ENCODE measurements around the gene PRKCG. TPM values are rescaled to one million over a fixed set of nuclear protein-coding genes. Genes with fewer than 3 reads are reported as not detected.
"Not testable (repeated sequence)": the region's sequence is repeated elsewhere in the genome, so short reads cannot be mapped to it uniquely, and the experiment has no call there.

The PRKCG gene
- total and polyA plus RNA-seq, 4 donors: 1.2 TPM; not detected in 3

- no peak for DNase-seq
- no peaks in the 10 kb centered on the region for H3K9me3 ChIP-seq (ENCODE audit: control insufficient read depth, low read length)
- H3K27me3 ChIP-seq (ENCODE audit: control insufficient read depth in 1 of 2, insufficient read depth in 2 of 2, low read length in 1 of 2): no peaks in the 10 kb centered on the region
- no peak overlapping the region for H3K27ac ChIP-seq (ENCODE audit: low read depth in 1 of 2, low read length in 2 of 2)
- ATAC-seq (ENCODE audit: low FRiP score): no peak
- WGBS, 2 donors: 1 to 4% methylated on average over 30 to 55 of the region's 55 CpGs
- no peaks in the 10 kb centered on the region for H3K36me3 ChIP-seq (ENCODE audit: control insufficient read depth in 1 of 2, insufficient read depth in 2 of 2, low read length in 1 of 2)
- H3K4me1 ChIP-seq (ENCODE audit: control insufficient read depth in 1 of 2, insufficient read depth in 2 of 2, low read length in 2 of 2): no peaks in the 10 kb centered on the region
- intact Hi-C loops (cut with DNase I): no loop called here
- H3K4me3 ChIP-seq (ENCODE audit: low read length in 2 of 2): no peak overlapping the region
Observed at GRCh38 chr19:53942001-53942786, 60.2 kb downstream of the PRKCG start.

GRCh38 chr19:53944416-53944815, 62.4 kb downstream of the PRKCG start:
- DNase-seq (no peak), ATAC-seq (ENCODE audit: low FRiP score) (no peak)
- no peaks in the 10 kb centered on the region for H3K36me3 ChIP-seq (ENCODE audit: control insufficient read depth in 1 of 2, insufficient read depth in 2 of 2, low read length in 1 of 2)
- intact Hi-C loops (cut with DNase I): no loop called here
- no peaks in the 10 kb centered on the region for H3K27me3 ChIP-seq (ENCODE audit: control insufficient read depth in 1 of 2, insufficient read depth in 2 of 2, low read length in 1 of 2)
- H3K27ac ChIP-seq (ENCODE audit: low read depth in 1 of 2, low read length in 2 of 2): no peak overlapping the region
- no peaks in the 10 kb centered on the region for H3K9me3 ChIP-seq (ENCODE audit: control insufficient read depth, low read length)
- WGBS, 2 donors: 74 to 81% methylated on average over 4 of the region's 4 CpGs
- no peaks in the 10 kb centered on the region for H3K4me1 ChIP-seq (ENCODE audit: control insufficient read depth in 1 of 2, insufficient read depth in 2 of 2, low read length in 2 of 2)
- H3K4me3 ChIP-seq (ENCODE audit: low read length in 2 of 2): no peak overlapping the region

GRCh38 chr19:53944933-53945332, 62.9 kb downstream of the PRKCG start:
- intact Hi-C loops (cut with DNase I): no loop called here
- WGBS, 2 donors: 88 to 90% methylated on average over 4 of the region's 4 CpGs

DNA sequence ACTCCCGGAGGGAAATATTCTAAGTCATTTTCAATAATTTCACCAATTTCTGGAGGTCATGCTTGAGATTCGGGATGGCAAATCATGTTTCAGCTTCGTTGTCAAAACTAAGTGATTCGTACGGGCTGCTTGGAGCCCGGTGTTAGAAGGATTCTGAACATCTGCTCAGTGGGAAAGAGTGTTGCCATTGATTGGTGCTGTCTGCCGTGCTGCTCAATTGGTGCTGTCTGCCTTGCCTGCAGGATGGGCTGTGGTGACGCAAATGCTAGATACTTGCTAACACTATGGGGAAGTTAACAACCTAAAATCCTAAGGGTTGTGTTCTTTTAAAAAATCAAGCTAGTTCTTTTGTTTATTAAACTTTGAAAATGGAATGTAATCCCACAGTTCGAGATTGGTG, 63.4 kb downstream of the PRKCG start:
- H3K4me3 ChIP-seq (ENCODE audit: low read length in 2 of 2): no peak overlapping the region
- WGBS, 2 donors: 41 to 54% methylated on average over 9 of the region's 9 CpGs
- H3K9me3 ChIP-seq (ENCODE audit: control insufficient read depth, low read length): no peaks in the 10 kb centered on the region
- H3K4me1 ChIP-seq (ENCODE audit: control insufficient read depth in 1 of 2, insufficient read depth in 2 of 2, low read length in 2 of 2): no peaks in the 10 kb centered on the region
- DNase-seq: peak in 1 of 2 donors; percentile 5
- no peaks in the 10 kb centered on the region for H3K36me3 ChIP-seq (ENCODE audit: control insufficient read depth in 1 of 2, insufficient read depth in 2 of 2, low read length in 1 of 2)
- no peak for ATAC-seq (ENCODE audit: low FRiP score)
- H3K27me3 ChIP-seq (ENCODE audit: control insufficient read depth in 1 of 2, insufficient read depth in 2 of 2, low read length in 1 of 2): no peaks in the 10 kb centered on the region
- intact Hi-C loops (cut with DNase I): no loop called here
- H3K27ac ChIP-seq (ENCODE audit: low read depth in 1 of 2, low read length in 2 of 2): no peak overlapping the region

More at GRCh38 chr19:53944933-53945332, 62.9 kb downstream of the PRKCG start:
- H3K27me3 ChIP-seq (ENCODE audit: control insufficient read depth in 1 of 2, insufficient read depth in 2 of 2, low read length in 1 of 2): no peaks in the 10 kb centered on the region
- H3K4me1 ChIP-seq (ENCODE audit: control insufficient read depth in 1 of 2, insufficient read depth in 2 of 2, low read length in 2 of 2): no peaks in the 10 kb centered on the region
- H3K4me3 ChIP-seq (ENCODE audit: low read length in 2 of 2): no peak overlapping the region
- H3K27ac ChIP-seq (ENCODE audit: low read depth in 1 of 2, low read length in 2 of 2): no peak overlapping the region
- no peaks in the 10 kb centered on the region for H3K9me3 ChIP-seq (ENCODE audit: control insufficient read depth, low read length)
- DNase-seq (no peak), ATAC-seq (ENCODE audit: low FRiP score) (no peak)
- H3K36me3 ChIP-seq (ENCODE audit: control insufficient read depth in 1 of 2, insufficient read depth in 2 of 2, low read length in 1 of 2): no peaks in the 10 kb centered on the region

GRCh38 chr19:53945998-53946397, 64.0 kb downstream of the PRKCG start:
- Histone ChIP-seq H3K4me1 (ENCODE audit: control insufficient read depth in 1 of 2, insufficient read depth in 2 of 2, low read length in 2 of 2) (no peaks in the 10 kb centered on the region), H3K27ac (ENCODE audit: low read depth in 1 of 2, low read length in 2 of 2) (no peak overlapping the region), H3K36me3 (ENCODE audit: control insufficient read depth in 1 of 2, insufficient read depth in 2 of 2, low read length in 1 of 2) (no peaks in the 10 kb centered on the region), H3K4me3 (ENCODE audit: low read length in 2 of 2) (no peak overlapping the region), H3K9me3 (ENCODE audit: control insufficient read depth, low read length) (no peaks in the 10 kb centered on the region), H3K27me3 (ENCODE audit: control insufficient read depth in 1 of 2, insufficient read depth in 2 of 2, low read length in 1 of 2) (no peaks in the 10 kb centered on the region)
- ATAC-seq (ENCODE audit: low FRiP score): no peak
- DNase-seq: no peak
- 92 to 98% methylated on average over 2 of the region's 2 CpGs for WGBS, 2 donors
- intact Hi-C loops (cut with DNase I): no loop called here

DNA sequence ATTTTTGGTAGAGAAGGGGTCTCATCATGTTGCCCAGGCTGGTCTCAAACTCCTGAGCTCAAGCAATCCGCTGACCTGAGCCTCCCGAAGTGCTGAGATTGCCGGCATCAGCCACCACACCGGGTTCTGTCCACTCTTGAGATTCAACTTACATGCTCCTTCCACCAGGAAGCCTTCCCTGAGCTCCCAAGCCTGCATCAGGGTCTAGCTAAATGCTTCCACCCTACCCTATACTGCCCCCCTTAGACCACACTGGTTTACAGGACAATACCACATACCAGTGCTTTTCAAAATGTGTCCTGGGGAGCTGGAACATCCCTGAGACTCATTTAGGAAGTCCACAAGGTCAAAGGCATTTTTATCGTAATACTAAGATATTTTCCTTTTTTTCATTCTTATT, 65.6 kb downstream of the PRKCG start:
- intact Hi-C loops (cut with DNase I): no loop called here
- H3K9me3 ChIP-seq (ENCODE audit: control insufficient read depth, low read length): no peaks in the 10 kb centered on the region
- ATAC-seq (ENCODE audit: low FRiP score) (no peak), DNase-seq (peak in 1 of 2 donors; percentile 8)
- H3K36me3 ChIP-seq (ENCODE audit: control insufficient read depth in 1 of 2, insufficient read depth in 2 of 2, low read length in 1 of 2): no peaks in the 10 kb centered on the region
- WGBS, 2 donors: 61 to 64% methylated on average over 5 of the region's 5 CpGs
- no peaks in the 10 kb centered on the region for H3K27me3 ChIP-seq (ENCODE audit: control insufficient read depth in 1 of 2, insufficient read depth in 2 of 2, low read length in 1 of 2)
- H3K4me3 ChIP-seq (ENCODE audit: low read length in 2 of 2): no peak overlapping the region
- no peaks in the 10 kb centered on the region for H3K4me1 ChIP-seq (ENCODE audit: control insufficient read depth in 1 of 2, insufficient read depth in 2 of 2, low read length in 2 of 2)
- H3K27ac ChIP-seq (ENCODE audit: low read depth in 1 of 2, low read length in 2 of 2): no peak overlapping the region

DNA sequence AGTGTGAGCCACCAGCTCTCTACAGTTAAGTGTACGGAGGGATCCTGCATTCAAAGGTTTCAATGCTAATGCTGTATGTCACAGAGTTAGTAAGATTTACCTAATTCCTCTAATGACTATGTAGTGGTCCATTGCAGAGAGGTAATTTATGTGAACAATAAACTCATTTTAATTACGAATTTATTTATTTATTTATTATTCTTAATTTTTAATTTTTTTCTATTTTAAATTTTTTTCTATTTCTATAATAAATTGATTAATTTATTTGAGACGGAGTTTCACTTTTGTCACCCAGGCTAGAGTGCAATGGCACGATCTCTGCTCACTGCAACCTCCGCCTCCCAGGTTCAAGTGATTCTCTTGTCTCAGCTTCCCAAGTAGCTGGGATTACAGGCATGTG, 66.6 kb downstream of the PRKCG start:
- H3K36me3 ChIP-seq (ENCODE audit: control insufficient read depth in 1 of 2, insufficient read depth in 2 of 2, low read length in 1 of 2); H3K27me3 ChIP-seq (ENCODE audit: control insufficient read depth in 1 of 2, insufficient read depth in 2 of 2, low read length in 1 of 2); intact Hi-C loops (cut with DNase I); H3K9me3 ChIP-seq (ENCODE audit: control insufficient read depth, low read length); H3K4me3 ChIP-seq (ENCODE audit: low read length in 2 of 2); ATAC-seq (ENCODE audit: low FRiP score); H3K27ac ChIP-seq (ENCODE audit: low read depth in 1 of 2, low read length in 2 of 2); H3K4me1 ChIP-seq (ENCODE audit: control insufficient read depth in 1 of 2, insufficient read depth in 2 of 2, low read length in 2 of 2): not testable (repeated sequence)
- WGBS, 2 donors: 79 to 85% methylated on average over 5 of the region's 5 CpGs
- DNase-seq: peak in 1 of 2 donors; percentile 14

DNA sequence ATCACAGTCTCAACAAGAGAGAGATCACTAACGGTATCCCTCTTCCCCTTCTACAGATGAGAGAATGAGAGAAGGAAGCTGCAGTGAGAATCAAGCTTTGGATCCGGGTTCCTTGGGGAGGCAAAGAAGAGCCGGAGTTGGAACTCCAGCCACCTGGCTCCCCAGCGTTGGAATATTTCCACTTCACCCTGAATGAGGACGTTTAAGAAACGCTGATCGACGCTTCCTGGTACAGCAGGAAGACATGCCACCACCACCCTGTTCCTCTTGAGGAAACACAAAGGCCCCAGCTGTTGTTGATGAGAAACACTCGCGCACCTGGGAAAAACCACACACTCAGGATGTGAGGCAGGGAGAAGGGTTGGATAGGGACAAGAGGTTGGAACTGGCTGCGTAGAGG, 69.4 kb downstream of the PRKCG start:
- H3K4me3 ChIP-seq (ENCODE audit: low read length in 2 of 2): no peak overlapping the region

DNA sequence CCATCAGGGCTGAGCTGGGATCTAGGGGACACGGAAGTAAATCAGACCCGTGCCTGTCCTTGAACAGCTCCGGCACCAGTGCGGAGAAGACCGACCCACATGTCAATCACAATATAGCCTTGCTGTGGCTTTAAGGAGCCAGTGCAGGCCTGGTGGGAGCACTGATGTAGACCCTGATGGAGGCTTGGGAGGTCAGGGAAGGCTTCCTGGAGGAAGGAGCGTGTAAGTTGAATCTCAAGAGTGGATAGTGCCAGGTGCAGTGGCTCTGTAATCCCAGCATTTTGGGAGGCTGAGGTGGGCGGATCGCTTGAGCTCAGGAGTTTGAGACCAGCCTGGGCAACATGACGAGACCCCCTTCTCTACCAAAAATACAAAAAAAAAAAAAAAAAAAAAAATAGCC, 70.0 kb downstream of the PRKCG start:
- ATAC-seq (ENCODE audit: low FRiP score) (no peak), DNase-seq (no peak)
- H3K9me3 ChIP-seq (ENCODE audit: control insufficient read depth, low read length): no peaks in the 10 kb centered on the region
- 80 to 85% methylated on average over 9 of the region's 9 CpGs for WGBS, 2 donors
- no peaks in the 10 kb centered on the region for H3K36me3 ChIP-seq (ENCODE audit: control insufficient read depth in 1 of 2, insufficient read depth in 2 of 2, low read length in 1 of 2)
- intact Hi-C loops (cut with DNase I): no loop called here
- H3K27ac ChIP-seq (ENCODE audit: low read depth in 1 of 2, low read length in 2 of 2): no peak overlapping the region
- H3K27me3 ChIP-seq (ENCODE audit: control insufficient read depth in 1 of 2, insufficient read depth in 2 of 2, low read length in 1 of 2): no peaks in the 10 kb centered on the region
- H3K4me1 ChIP-seq (ENCODE audit: control insufficient read depth in 1 of 2, insufficient read depth in 2 of 2, low read length in 2 of 2): no peaks in the 10 kb centered on the region
- H3K4me3 ChIP-seq (ENCODE audit: low read length in 2 of 2): no peak overlapping the region

More for the DNA sequence above, 69.4 kb downstream of the PRKCG start:
- Histone ChIP-seq H3K9me3 (ENCODE audit: control insufficient read depth, low read length) (no peaks in the 10 kb centered on the region), H3K27me3 (ENCODE audit: control insufficient read depth in 1 of 2, insufficient read depth in 2 of 2, low read length in 1 of 2) (no peaks in the 10 kb centered on the region), H3K27ac (ENCODE audit: low read depth in 1 of 2, low read length in 2 of 2) (no peak overlapping the region), H3K4me1 (ENCODE audit: control insufficient read depth in 1 of 2, insufficient read depth in 2 of 2, low read length in 2 of 2) (no peaks in the 10 kb centered on the region), H3K36me3 (ENCODE audit: control insufficient read depth in 1 of 2, insufficient read depth in 2 of 2, low read length in 1 of 2) (no peaks in the 10 kb centered on the region)
- no peak for DNase-seq
- ATAC-seq (ENCODE audit: low FRiP score): no peak
- intact Hi-C loops (cut with DNase I): no loop called here
- 61 to 66% methylated on average over 11 of the region's 11 CpGs for WGBS, 2 donors

All from aorta (tissue), 5 donors.